ENCODE data around the gene RSPH9. TPM values are rescaled to one million over a fixed set of nuclear protein-coding genes. Genes with fewer than 3 reads are reported as not detected.

Gene RSPH9
- polyA plus RNA-seq, 1 experiment, result 0.77 TPM

GRCh38 chr6:43702534-43703440 is 58.0 kb downstream of the RSPH9 start:
- peaks cover 1% of the 10 kb centered on the region; the same call in 1 of the 2 replicates for H3K27me3 ChIP-seq (ENCODE audit: control insufficient read depth, insufficient read depth, low read length)
- TF ChIP-seq, protein P1, sequence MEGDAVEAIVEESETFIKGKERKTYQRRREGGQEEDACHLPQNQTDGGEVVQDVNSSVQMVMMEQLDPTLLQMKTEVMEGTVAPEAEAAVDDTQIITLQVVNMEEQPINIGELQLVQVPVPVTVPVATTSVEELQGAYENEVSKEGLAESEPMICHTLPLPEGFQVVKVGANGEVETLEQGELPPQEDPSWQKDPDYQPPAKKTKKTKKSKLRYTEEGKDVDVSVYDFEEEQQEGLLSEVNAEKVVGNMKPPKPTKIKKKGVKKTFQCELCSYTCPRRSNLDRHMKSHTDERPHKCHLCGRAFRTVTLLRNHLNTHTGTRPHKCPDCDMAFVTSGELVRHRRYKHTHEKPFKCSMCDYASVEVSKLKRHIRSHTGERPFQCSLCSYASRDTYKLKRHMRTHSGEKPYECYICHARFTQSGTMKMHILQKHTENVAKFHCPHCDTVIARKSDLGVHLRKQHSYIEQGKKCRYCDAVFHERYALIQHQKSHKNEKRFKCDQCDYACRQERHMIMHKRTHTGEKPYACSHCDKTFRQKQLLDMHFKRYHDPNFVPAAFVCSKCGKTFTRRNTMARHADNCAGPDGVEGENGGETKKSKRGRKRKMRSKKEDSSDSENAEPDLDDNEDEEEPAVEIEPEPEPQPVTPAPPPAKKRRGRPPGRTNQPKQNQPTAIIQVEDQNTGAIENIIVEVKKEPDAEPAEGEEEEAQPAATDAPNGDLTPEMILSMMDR (IDR thresholded peaks at IDR 0.05; ENCODE audit: insufficient read depth, low read depth, low read length), result no peak
- no peaks in the 10 kb centered on the region for H3K36me3 ChIP-seq (ENCODE audit: control insufficient read depth, insufficient read depth, low read length)
- ChIA-PET POLR2A (no interaction called here), CTCF (interaction anchor here (0.7 to 1.7 kb wide), 5 partner anchors 9 to 70 kb away, joined by 3 to 6 read pairs (median 4); partner anchors contain the start of gene VEGFA)
- H3K4me3 ChIP-seq (ENCODE audit: low read depth, low read length), result no peak overlapping the region
- DNase-seq (ENCODE audit: low read depth), result peak; percentile 57

DNA sequence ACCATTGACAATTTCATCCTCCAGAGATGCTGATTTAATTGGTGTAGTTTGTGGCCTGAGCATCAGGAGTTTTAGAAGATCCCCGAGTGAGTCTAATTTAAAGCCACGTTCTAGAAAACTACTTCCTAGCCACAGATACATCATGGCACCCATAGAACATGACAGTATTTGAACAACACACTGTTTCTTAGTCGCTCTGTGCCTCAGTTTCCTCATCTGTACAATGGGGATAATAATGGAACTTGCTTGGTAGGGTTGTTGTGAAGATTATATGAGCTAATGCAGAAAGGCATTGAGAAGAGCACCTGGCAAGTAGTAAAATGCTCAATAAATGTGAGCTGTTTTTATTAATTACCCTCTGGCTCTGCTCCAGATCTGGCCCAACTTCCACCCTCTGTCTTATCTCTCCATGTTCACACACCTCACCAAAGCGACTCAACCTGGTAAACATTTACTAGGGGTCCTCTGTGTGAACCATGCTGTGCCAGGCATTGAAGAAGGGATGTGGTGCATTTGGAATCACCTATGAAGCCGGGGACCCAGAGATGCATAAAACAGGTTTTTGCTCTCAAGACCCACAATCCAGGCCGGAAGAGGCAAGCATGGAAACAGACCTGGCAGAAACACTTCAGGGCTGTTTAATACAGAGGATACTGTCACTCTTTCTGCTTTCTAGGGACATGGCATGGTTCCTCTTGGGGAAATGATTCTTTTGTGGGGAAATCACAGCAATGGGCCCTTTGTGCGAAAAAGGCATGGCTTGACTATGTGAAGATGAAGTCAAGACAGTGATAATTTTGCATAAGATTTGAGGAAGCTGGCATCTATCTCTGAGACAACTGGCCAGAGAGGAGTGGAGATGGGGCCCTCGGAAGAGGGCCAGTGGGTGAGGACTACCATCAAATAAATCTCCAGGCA is 58.9 kb downstream of the RSPH9 start:
- Histone ChIP-seq H3K36me3 (ENCODE audit: control insufficient read depth, insufficient read depth, low read length) (no peaks in the 10 kb centered on the region), H3K4me3 (ENCODE audit: low read depth, low read length) (no peak overlapping the region), H3K27me3 (ENCODE audit: control insufficient read depth, insufficient read depth, low read length) (peaks cover 1% of the 10 kb centered on the region; the same call in 1 of the 2 replicates)
- CTCF ChIA-PET, result interaction anchor here (0.8 to 1.7 kb wide), 4 partner anchors 8 to 66 kb away, joined by 3 to 6 read pairs (median 4); partner anchors contain the start of gene VEGFA
- POLR2A ChIA-PET, result no interaction called here
- no peak for DNase-seq (ENCODE audit: low read depth)
- TF ChIP-seq, protein P1 (IDR thresholded peaks at IDR 0.05; ENCODE audit: insufficient read depth, low read depth, low read length), result no peak

- H3K27me3 ChIP-seq (ENCODE audit: control insufficient read depth, insufficient read depth, low read length), result peaks cover 1% of the 10 kb centered on the region; the same call in 1 of the 2 replicates
- ChIA-PET POLR2A (interaction anchor here (0.7 kb wide), 1 partner anchor 61 kb away, joined by 3 read pairs; no protein-coding TSS in a partner anchor), CTCF (interaction anchor here (1.0 kb wide), 2 partner anchors 60 to 63 kb away, joined by 3 read pairs; no protein-coding TSS in a partner anchor)
These were observed 61.2 kb downstream of the RSPH9 start for GRCh38 chr6:43705996-43706395.

DNA sequence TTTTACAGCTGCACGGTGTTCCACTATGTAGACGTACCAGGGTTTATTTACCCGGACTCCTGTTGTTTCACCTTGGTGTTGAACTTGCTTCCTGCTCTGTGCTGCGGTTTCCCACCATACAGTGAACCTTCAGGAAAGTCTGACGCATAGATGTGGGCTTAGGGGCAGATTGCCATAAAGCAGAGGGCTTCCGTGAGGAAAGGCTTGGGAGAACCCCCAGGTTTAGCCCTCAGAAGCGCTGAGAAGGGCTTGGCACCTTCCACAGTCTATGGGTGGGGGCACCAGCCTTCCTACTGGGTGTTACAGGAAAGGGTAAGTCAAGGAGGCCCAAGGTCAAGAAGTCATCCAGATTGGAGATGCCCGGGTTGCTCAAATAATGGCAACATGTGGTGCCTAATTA is 62.0 kb downstream of the RSPH9 start:
- TF ChIP-seq, protein P1 (IDR thresholded peaks at IDR 0.05; ENCODE audit: insufficient read depth, low read depth, low read length), result no peak
- no peak overlapping the region for H3K4me3 ChIP-seq (ENCODE audit: low read depth, low read length)
- ChIA-PET CTCF (interaction anchor here (1.0 kb wide), 2 partner anchors 59 to 62 kb away, joined by 3 read pairs; no protein-coding TSS in a partner anchor), POLR2A (no interaction called here)
- no peaks in the 10 kb centered on the region for H3K36me3 ChIP-seq (ENCODE audit: control insufficient read depth, insufficient read depth, low read length)
- H3K27me3 ChIP-seq (ENCODE audit: control insufficient read depth, insufficient read depth, low read length), result peaks cover 1% of the 10 kb centered on the region; the same call in 1 of the 2 replicates
- DNase-seq (ENCODE audit: low read depth), result no peak

More at GRCh38 chr6:43705996-43706395, 61.2 kb downstream of the RSPH9 start:
- TF ChIP-seq, protein P1 (IDR thresholded peaks at IDR 0.05; ENCODE audit: insufficient read depth, low read depth, low read length), result no peak
- DNase-seq (ENCODE audit: low read depth), result no peak
- Histone ChIP-seq H3K4me3 (ENCODE audit: low read depth, low read length) (no peak overlapping the region), H3K36me3 (ENCODE audit: control insufficient read depth, insufficient read depth, low read length) (no peaks in the 10 kb centered on the region)
